ENCODE measurements around the gene RNF138.

The RNF138 gene

DNA sequence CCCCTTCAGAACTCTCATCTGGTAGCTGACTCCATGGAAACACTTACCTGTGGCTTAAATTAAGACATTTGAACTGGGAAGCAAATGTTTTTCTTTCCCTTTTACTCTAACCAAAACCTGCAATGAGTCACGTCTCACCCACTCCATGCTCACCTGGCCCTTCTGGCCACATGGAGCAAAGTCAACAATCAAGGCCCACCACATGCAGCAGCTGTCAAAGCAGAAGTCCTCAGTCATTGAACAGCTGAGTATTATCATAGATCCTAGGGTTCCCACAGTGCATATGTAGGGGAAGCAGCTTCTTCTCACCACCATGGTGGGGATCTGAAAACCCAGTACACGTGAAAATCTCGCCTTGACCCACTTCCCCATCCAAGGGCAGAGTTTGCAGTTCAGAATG is 85.9 kb downstream of the RNF138 start:
- DNase-seq: no peak

Data from CD4-positive, alpha-beta T cell treated with Interleukin-12 subunit alpha and Interleukin-12 subunit beta, for 1 hour (primary cell).